Retina (tissue), 1 donor: Measurements from ENCODE around the gene MAFB.

Experiments
- DNase-seq: peaks from one replicate; pipeline ENCODE4 v3.0.0-alpha.2; 2016

The MAFB gene

DNA sequence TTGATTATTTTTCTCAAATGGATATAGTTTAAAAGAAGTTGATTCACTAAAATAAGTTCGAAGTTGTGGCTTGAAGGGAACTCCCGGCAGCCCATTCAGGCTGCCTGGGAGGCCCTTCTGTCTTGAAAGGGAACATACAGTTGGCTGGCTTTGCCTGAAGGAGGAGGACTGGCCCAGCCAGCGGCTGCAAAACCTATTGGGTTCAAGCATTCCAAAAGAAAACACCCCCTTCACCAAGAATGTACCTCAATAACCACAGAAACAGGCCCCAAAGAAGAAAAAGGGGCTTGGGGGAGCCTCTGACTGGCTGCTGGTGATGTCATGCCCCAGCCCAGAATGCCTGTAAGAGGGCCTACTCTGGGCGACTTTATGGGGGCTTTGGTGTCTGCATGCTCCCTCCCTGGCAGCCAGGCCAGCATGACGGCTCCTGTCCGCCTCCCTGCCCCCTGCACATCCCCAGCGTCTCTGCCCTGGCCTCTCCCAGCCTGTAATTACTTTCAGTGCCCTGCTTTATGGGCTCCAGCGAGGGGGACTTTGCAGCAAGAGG, 36.5 kb downstream of the MAFB start:
- DNase-seq, result peak; percentile 13

DNA sequence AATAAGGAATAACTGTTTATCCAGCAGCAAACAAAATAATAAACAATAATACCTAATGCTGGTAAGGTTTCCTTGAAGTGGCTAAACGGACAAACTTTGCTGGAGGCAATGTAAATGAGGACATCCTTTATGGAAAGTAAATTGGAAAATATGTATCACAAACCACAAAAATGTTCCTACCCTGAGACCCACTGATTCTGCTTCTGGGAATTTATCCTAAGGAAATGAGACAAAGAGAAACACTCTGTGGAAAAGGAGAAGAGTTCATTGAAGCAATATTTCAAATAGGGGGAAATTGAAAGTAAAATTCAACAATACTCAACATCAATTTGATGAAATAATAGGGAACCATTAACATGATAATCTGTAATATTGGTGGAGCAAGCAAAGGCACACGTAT, 37.9 kb downstream of the MAFB start:
- DNase-seq, result no peak

- DNase-seq, result no peak
These were observed 38.3 kb downstream of the MAFB start for GRCh38 chr20:40650707-40651106.

GRCh38 chr20:40648210-40649072, 40.6 kb downstream of the MAFB start:
- no peak for DNase-seq

DNA sequence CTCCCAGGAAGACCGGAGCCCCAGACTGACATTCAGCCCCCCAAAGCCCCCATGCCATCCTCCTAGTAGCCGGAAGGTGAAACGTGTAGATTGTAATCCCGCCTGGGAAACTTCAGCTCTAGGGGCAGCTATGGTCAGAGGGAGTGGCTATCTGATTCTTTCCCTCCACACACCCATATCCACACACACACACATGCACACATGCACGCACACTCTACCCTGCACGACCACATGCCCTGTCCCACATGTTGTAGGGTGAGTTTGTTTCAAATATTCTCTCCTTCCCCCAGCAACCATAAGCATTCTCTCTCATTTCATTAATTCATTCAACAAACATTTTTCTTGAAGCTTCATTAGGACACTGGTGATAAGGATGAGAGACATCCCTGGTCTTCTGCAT, 42.2 kb downstream of the MAFB start:
- no peak for DNase-seq

DNA sequence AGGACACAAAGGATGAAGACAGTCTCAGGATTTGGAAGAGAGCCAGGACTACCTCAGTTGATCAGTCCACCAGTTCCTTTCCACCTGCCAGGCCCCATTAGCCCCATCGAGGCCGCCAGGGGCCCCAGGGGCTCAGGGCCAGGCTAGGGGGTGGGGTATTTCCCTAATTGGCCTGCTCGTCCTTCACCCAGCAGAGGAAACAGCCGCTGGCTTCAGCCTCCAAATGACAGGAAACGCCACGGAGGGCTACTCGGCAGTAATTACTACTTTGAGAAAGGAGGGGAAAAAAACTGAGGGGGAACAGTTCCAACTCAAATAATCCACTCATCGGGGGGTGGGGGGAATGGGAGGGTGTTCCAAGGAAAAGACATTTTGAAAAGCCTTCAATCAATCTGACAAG, 42.7 kb downstream of the MAFB start:
- DNase-seq, result peak; percentile 55

DNA sequence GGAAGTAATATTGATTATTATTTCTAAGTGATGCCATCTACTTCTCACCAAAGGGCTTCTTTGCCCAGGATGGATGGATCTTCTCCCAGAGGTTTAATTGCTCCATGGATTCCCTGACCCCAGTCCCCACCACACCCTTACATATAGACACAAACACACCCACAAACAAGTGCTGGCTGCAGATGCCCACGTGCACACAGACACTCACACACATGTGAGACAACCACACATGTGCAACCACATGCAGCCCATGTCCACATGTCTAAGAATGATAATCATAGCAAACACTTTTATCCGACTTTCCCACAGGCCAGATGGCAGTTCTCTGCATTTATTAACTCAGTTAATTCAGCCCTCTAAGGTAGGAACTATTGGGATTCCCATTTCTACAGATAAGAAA, 44.2 kb downstream of the MAFB start:
- no peak for DNase-seq

DNA sequence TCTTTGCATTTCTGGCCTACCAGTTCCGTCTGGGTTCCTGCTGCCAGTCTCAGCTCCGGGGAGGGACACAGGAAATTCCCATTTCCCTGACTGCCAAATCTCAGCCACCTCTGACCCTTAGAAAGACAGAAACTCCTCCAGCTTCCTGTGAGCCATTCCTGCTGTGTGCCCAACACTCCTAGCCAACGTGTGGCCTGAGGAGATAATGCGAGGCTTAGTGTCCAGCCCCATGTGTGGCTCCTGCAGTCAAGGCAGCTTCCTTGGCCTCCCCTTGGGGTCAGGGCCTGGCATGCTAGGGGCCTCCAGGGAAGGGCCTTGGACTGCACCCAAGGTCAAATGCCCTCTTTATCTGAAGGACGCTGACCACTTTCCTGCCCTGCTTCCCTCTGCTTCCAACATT, 45.1 kb downstream of the MAFB start:
- no peak for DNase-seq

GRCh38 chr20:40641809-40642208, 47.2 kb downstream of the MAFB start:
- no peak for DNase-seq

GRCh38 chr20:40641202-40641601, 47.8 kb downstream of the MAFB start:
- no peak for DNase-seq

DNA sequence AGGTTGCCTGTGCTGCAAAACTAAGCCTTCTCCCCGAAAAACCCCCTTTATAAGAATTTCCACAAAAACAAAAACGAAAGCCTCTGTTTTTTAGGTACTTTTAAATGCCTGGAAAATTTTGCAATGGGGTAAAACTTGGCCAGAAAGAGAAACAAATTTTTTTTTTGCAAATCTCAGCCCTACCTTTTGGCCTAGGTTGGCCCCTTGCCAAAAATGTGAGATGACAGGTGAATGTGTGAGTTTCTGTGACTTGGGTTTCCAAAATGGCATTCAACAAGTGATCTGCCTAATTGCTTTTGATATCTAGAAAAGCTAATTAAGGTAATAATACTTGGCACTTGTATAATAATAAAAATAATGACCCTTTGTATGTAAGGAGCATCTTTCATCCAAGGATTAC, 48.4 kb downstream of the MAFB start:
- no peak for DNase-seq

DNA sequence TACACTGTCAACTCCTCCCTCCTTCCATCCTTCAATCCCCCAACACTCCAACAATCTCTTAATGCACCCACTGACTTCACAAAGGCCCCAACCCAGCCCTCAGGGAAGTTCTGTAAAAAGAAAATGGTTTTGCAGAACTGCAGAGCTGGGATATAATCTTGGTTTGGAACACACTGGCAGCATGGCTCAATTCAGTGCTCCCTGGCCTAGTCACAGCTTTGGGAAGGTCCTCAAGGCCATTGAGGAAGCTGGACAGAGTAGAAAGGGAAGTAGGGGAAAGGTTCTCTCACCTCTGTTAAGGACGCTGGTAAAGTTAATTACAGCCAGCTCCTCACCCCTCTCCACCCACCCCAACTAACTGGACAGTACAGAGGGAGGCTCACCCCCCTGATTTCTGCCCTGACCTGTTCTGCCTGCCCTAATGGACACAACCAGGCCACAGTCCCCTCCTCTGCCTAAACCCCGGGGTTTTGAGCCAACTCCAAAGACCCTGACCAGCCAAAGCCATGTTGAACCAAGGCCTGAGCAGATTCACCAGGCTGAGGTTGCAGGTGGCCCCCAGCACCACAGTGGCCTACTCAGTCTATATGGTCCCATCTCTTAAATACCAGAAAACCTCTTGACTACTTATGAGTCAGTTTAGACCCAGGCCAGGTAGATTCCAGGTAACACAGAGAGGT, 49.2 kb downstream of the MAFB start:
- no peak for DNase-seq

GRCh38 chr20:40639132-40639531, 49.9 kb downstream of the MAFB start:
- no peak for DNase-seq

DNA sequence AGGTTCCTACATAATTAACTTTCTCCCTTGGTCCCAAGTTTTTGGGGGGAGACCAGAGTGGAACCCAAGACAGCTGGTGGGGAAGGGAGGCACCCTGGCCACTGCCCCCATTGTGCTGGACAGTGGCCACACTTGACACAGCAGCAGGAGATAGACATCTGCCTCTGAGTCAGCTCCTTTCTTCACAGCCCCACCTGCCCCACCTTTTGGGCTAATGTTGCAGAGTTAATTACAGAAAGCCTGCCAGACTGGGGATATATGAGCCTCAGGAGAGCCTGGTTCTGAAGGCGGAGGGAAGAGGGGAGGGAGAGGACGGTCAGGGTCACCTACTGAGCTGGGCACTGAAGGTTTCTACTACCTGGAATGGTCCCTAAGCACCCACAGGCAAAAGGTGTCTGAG, 50.6 kb downstream of the MAFB start:
- DNase-seq, result no peak

DNA sequence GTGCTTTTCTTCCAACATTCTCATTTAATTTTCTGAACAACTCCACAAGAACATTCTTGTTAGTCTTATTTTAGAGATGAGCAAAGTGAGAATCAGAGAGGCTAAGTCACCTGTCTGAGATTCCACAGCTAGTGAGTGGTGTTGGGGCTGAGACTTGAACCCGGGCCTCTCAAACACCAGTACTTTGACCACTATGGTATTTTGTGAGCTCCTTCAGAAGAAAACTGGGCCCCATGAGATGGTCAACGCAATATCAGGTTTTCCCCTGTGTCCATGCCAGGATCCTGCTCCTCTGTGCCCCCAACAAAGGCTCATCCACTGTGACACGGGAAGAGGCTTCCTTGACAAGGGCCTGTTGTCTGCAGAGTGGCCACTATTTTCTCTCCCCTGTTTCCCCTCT, 51.9 kb downstream of the MAFB start:
- DNase-seq, result no peak

DNA sequence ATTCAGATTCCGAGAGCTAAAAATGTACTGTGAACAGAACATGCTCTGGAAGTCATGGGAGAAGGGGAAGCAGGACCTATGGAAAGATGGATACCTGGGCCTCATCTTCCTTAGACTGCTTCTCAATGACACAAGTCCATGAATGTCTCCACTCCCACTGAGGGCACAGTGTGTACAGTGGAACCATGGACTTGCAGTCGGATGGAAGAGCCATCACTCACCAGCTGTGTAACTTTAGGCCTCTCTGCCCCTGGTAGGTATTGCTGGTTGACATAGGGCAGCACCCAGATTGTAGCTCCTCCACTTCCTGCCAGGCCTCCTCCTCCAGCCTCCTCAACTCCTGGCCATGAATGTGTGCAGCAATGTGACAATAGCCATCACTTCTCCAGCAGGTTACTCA, 52.5 kb downstream of the MAFB start:
- DNase-seq, result no peak

- DNase-seq, result no peak
These were observed 53.1 kb downstream of the MAFB start for GRCh38 chr20:40635971-40636370.
